ENCODE data around the gene PCDHGB3.

- TF ChIP-seq CTCF (IDR thresholded peaks at IDR 0.05; ENCODE audit: low read length): no peak
- no peak for TF ChIP-seq EZH2 (optimal IDR thresholded peaks at IDR 0.05; ENCODE audit: low read depth, low read length)
- no peak for TF ChIP-seq EZH2phosphoT487 (IDR thresholded peaks at IDR 0.05; ENCODE audit: low read length)
Observed at GRCh38 chr5:141389153-141390042, 19.4 kb downstream of the PCDHGB3 start.

Data from MM.1S (cell line).